DMS79 (cell line): ENCODE measurements around the gene TUBG2.

Experiments used
- DNase-seq: peaks from one replicate; lab custom pipeline; 2025; lab: John Stamatoyannopoulos, UW

TUBG2 gene

GRCh38 chr17:42676424-42677011 lies 17.4 kb downstream of the TUBG2 start, which contains the start of gene PLEKHH3:
Gene PLEKHH3, minus strand, starts transcription at chr17:42676994. Its CDS starts 431 bp downstream, at chr17:42676563.
- no peak for DNase-seq

GRCh38 chr17:42677012-42677857 lies 18.2 kb downstream of the TUBG2 start:
- DNase-seq, result peak; percentile 98

DNA sequence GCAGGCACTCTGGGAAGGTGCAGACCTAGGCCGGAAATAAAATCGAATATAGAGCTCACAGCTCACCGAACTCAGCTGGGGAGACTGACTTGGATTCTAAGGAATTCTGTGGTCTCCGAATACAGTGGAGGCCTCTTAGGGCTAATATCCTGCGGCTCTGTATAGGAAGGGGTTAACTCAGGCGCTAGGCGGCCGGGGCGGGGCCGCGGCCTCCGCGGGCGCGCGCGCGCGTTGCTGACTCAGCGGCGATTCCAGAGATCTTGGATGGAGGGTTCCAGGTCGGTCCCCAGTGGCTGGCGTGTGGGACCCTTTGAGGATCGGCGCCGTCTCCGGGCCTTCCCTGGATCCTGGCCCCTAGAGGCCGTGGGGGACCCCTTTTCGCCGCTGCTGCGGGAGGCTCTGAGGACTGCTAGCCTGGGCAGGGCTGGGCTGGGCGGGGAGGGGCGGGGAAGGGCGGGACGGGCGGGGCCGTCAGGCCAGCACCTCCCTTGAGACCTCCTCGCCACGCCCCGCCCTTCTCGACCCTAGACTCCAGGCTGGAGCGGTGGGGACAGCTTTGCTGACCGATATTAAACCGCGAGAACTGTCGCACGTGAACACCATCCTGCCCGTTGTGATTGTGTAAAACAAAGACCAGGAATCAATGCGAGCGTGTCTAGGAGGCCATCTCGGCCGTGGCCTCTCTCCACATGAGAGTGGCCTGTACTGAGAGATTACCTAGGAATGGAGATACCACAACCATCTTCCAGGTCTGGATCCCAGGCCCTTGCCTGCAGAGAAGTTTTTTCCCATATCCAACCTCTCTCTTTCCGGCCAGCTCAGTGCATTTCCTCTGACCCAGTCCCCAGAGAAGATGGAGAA lies 19.1 kb downstream of the TUBG2 start:
- DNase-seq, result peak; percentile 82

GRCh38 chr17:42678951-42679491 lies 19.9 kb downstream of the TUBG2 start:
- DNase-seq, result peak; percentile 90

GRCh38 chr17:42679492-42680330 lies 20.6 kb downstream of the TUBG2 start:
- DNase-seq, result peak; percentile 43

- DNase-seq, result no peak
Measured at GRCh38 chr17:42680331-42680808, 21.3 kb downstream of the TUBG2 start.

- peak; percentile 63 for DNase-seq
Measured at GRCh38 chr17:42681976-42682721, 23.1 kb downstream of the TUBG2 start, which contains the start of gene CNTNAP1. Gene CNTNAP1, plus strand, starts transcription at chr17:42682531. Its CDS starts 299 bp downstream, at chr17:42682830.

- DNase-seq, result no peak
Measured at GRCh38 chr17:42682722-42683403, 23.8 kb downstream of the TUBG2 start.

GRCh38 chr17:42683407-42684034 lies 24.4 kb downstream of the TUBG2 start:
- no peak for DNase-seq

GRCh38 chr17:42684929-42685556 lies 26.0 kb downstream of the TUBG2 start:
- DNase-seq, result no peak

- no peak for DNase-seq
Measured at GRCh38 chr17:42685831-42686230, 26.7 kb downstream of the TUBG2 start.

DNA sequence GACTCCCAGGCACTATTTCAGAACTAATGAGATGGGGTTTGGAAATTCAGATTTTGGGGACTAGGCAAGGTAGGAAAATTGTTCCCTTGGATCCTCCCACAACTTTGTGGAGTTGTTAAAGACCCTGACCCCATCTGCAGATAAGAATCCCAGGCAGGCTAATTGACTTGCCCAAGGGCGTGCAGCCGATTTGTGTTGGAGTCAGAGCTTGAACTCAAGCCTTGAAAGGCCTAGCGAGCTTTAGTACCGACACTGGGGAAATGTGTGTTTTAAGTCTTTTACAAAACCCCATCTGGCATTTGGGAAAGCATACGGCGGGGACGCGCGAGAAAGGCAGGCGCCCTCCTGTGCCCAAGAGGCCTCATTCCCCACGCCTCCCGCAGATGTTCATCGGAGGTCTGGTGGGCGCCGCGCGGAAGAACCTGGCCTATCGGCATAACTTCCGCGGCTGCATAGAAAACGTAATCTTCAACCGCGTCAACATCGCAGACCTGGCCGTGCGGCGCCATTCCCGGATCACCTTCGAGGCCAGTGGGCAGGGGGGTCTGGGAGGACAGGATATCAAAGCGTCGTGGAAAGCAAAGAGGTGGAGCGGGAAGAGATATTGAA lies 27.5 kb downstream of the TUBG2 start:
- no peak for DNase-seq

DNA sequence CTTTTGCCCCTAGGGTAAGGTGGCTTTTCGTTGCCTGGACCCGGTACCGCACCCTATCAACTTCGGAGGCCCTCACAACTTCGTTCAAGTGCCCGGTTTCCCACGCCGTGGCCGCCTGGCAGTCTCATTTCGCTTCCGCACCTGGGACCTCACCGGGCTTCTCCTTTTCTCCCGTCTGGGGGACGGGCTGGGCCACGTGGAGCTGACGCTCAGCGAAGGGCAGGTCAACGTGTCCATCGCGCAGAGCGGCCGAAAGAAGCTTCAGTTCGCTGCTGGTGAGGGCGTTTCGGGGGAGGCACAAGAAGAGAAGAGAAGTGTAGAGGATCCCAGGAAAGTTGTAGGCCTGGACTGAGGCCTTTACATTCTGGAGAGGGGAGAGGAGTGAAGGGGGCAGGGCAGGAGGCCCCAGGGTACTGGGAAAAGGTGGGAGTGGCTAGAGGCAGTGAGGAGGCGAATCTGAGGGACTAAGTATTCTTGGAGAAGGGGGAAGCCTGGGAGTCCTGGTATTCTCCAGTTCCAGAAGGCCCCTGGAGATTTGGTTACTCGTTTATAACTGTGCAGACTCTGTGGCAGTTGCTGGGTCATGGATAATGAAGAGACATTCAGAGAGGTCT lies 28.7 kb downstream of the TUBG2 start:
- no peak for DNase-seq

- DNase-seq, result no peak
Measured at GRCh38 chr17:42690596-42690995, 31.5 kb downstream of the TUBG2 start.

DNA sequence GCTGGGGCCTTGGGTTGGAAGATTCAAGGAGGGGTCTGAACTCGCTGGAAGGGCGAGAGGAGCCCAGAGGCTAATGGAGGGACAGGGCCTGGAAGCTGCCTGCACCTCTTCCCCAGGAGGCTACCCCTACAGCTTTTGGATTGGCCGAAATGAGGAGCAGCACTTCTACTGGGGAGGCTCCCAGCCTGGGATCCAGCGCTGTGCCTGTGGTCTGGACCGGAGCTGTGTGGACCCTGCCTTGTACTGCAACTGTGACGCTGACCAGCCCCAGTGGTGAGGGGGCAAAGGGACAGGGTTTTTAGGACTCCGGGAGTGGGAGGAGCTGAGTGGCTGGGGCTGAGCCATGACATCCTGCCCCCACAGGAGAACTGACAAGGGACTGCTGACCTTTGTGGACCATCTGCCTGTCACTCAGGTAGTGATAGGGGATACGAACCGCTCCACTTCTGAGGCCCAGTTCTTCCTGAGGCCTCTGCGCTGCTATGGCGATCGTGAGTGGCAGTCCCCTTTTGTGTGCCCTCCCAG lies 32.0 kb downstream of the TUBG2 start:
- no peak for DNase-seq

- DNase-seq, result no peak
Measured at GRCh38 chr17:42692489-42692888, 33.4 kb downstream of the TUBG2 start.

DNA sequence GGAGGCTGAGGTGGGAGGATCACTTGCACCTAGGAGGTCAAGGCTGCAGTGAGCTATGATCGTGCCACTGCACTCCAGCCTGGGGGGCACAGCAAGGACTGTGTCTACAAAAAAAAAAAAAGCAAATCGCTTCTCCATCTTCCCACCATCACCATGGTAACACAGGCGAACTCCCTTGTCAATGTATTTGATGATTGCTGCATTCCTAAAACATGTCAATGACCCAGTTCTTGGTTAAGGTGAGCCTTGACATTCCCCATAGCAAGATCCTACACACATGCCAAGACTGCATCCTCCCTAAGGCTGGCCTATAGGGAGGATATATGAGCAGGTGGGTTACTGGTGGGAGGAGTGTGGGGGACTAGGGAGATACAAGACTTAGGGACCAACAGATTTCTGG lies 35.4 kb downstream of the TUBG2 start:
- no peak for DNase-seq

- no peak for DNase-seq
Measured at GRCh38 chr17:42695500-42695899, 36.4 kb downstream of the TUBG2 start.
